Astrocyte (in vitro differentiated cells and primary cell): ENCODE results near the gene FRMD4B.

Experiments
- CTCF ChIP-seq: IDR thresholded peaks from 2 replicates; pipeline ENCODE4 v1.5.1; 2011; ENCODE audit warnings: low read depth, mild to moderate bottlenecking, inconsistent platforms, low read length, moderate library complexity; ENCODE audit not compliant: insufficient read depth
- EZH2 ChIP-seq: IDR thresholded peaks from 2 replicates; pipeline ENCODE4 v1.6.1; 2012; ENCODE audit warnings: mild to moderate bottlenecking, low read length, inconsistent platforms; ENCODE audit not compliant: insufficient read depth

- TF ChIP-seq CTCF (no peak), EZH2 (no peak)
These were observed 263.5 kb downstream of the FRMD4B start, which contains the start of gene LMOD3 for GRCh38 chr3:69122403-69122802.
